GM10266 (cell line): ENCODE data around the gene SMYD3.

ENCODE experiments used
- DNase-seq: peaks from one replicate; pipeline ENCODE4 v3.0.0; 2012; ENCODE audit errors: extremely low spot score
- CTCF ChIP-seq: IDR thresholded peaks from 2 replicates; pipeline ENCODE4 v1.5.1; 2012; ENCODE audit warnings: mild to moderate bottlenecking, low read depth; ENCODE audit not compliant: control insufficient read depth, insufficient read depth; ENCODE audit errors: missing control alignments

Gene SMYD3

GRCh38 chr1:246302251-246302625, 204.8 kb downstream of the SMYD3 start:
- DNase-seq = no peak
- TF ChIP-seq CTCF = no peak

GRCh38 chr1:246301553-246302250, 205.4 kb downstream of the SMYD3 start:
- TF ChIP-seq CTCF = no peak

GRCh38 chr1:246300626-246301549, 206.2 kb downstream of the SMYD3 start:
- TF ChIP-seq CTCF = no peak

More at GRCh38 chr1:246301553-246302250, 205.4 kb downstream of the SMYD3 start:
- no peak for DNase-seq

GRCh38 chr1:246297279-246298265, 209.5 kb downstream of the SMYD3 start:
- no peak for DNase-seq
- TF ChIP-seq CTCF = no peak

More at GRCh38 chr1:246300626-246301549, 206.2 kb downstream of the SMYD3 start:
- no peak for DNase-seq

- no peak for TF ChIP-seq CTCF
- no peak for DNase-seq
Measured at GRCh38 chr1:246295968-246296367, 211.1 kb downstream of the SMYD3 start.

GRCh38 chr1:246295340-246295739, 211.7 kb downstream of the SMYD3 start:
- DNase-seq = no peak
- TF ChIP-seq CTCF = no peak
